AG09309 (cell line): Measurements from ENCODE around the gene DDX43.
A peak's percentile ranks its signal among the peaks of the same experiment; 100 is the strongest.

Experiments
- DNase-seq: peaks from one replicate; pipeline ENCODE4 v3.0.0-alpha.2; 2010; ENCODE audit warnings: low read depth
- H3K4me3 ChIP-seq: 2 replicates; pipeline ENCODE4 v1.5.1; 2011; ENCODE audit warnings: mild to moderate bottlenecking, low read depth, low read length, moderate library complexity; ENCODE audit not compliant: control insufficient read depth
- TF ChIP-seq, protein P1 (sequence below): IDR thresholded peaks from 2 replicates; pipeline ENCODE4 v1.5.1; 2011; ENCODE audit warnings: mild to moderate bottlenecking, low read depth, low read length, inconsistent platforms; ENCODE audit not compliant: insufficient read depth, control insufficient read depth; ENCODE audit errors: missing control alignments

The DDX43 gene

DNA sequence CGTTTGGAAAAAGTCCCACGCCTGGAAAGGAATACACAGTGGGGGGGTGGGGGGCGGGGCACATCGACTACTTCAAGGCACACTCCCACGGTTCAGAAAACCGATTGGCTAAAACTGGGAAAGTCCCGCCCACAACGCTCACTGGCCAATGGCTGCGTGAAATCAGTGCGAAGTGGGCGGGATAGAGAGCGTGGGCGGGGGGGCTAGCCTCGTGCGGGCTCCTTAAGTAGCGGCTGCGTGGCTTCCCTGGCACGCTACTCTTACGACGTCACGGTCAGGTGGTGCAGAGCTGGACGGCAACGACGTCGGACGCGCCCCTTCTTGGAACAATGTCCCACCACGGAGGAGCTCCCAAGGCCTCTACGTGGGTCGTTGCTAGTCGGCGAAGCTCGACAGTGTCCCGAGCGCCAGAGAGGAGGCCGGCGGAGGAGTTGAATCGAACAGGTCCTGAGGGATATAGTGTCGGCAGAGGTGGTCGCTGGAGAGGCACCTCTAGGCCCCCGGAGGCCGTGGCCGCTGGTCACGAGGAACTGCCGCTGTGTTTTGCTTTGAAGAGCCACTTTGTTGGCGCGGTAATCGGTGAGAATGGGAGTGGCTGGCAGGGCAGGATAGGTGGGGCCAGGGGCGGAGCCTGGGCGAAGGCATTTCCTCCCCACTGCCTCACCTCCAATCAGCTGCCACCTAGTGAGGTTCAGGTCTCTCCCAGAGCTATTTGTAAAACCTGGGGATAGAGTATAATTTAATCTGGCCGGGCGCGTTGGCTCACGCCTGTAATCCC is at the start of gene DDX43:
Gene DDX43, plus strand, starts transcription at position 252 of the 778 bp plus-strand sequence. Its CDS starts 78 bp downstream, at position 330.
- TF ChIP-seq, protein P1, sequence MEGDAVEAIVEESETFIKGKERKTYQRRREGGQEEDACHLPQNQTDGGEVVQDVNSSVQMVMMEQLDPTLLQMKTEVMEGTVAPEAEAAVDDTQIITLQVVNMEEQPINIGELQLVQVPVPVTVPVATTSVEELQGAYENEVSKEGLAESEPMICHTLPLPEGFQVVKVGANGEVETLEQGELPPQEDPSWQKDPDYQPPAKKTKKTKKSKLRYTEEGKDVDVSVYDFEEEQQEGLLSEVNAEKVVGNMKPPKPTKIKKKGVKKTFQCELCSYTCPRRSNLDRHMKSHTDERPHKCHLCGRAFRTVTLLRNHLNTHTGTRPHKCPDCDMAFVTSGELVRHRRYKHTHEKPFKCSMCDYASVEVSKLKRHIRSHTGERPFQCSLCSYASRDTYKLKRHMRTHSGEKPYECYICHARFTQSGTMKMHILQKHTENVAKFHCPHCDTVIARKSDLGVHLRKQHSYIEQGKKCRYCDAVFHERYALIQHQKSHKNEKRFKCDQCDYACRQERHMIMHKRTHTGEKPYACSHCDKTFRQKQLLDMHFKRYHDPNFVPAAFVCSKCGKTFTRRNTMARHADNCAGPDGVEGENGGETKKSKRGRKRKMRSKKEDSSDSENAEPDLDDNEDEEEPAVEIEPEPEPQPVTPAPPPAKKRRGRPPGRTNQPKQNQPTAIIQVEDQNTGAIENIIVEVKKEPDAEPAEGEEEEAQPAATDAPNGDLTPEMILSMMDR: no peak
- peak; percentile 31 for DNase-seq
- peak within 1 kb of the TSS; percentile 48 for H3K4me3 ChIP-seq

DNA sequence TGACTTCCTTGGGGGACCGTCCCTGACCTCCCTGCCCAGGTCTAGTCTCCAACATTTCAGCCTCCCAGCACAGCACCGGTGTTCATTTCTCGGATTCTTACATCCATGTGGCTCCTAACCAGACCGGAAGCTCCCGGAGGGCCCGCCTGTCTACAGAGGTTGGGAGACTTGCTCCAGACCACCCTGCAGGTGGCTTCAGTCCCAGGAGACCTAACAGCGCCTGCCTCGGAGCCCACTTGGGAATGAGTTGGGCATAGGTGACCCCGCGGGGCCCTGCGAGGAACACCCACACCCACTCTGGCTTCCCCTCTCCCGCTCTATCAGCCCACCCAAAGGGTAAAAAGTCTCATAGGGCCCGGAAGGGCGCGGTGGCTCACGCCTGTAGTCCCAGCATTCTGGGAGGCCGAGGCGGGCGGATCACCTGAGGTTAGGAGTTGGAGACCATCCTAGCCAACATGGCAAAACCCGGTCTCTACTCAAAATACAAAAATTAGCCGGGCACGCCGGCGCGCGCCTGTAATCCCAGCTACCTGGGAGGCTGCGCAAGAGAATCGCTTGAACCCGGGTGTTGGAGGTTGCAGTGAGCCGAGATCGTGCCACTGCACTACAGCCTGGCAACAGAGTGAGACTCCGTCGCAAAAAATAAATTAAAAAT is 46.0 kb upstream of the DDX43 start:
- DNase-seq: no peak
- TF ChIP-seq, protein P1: no peak
- H3K4me3 ChIP-seq: no peak overlapping the region

DNA sequence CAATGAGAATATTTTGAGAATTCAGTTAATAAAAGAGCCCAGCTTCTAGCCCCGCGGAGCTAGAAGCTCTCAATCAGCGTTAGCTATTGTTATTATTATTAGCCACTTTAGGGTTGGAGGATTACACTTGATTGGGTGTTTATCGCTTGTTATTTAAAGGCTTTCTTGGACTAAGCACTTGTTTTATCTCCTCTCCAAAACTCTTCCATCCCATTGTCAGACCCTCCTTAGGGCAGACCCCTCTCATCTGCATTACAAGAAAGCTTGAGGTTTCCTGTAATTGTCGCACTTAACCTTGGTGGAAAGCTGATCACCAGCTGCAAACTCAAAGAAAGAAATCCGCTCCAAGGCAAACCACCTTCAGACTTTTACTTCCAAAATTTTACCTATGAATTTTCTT is 45.3 kb upstream of the DDX43 start:
- no peak for DNase-seq
- TF ChIP-seq, protein P1: no peak
- H3K4me3 ChIP-seq: no peak overlapping the region

DNA sequence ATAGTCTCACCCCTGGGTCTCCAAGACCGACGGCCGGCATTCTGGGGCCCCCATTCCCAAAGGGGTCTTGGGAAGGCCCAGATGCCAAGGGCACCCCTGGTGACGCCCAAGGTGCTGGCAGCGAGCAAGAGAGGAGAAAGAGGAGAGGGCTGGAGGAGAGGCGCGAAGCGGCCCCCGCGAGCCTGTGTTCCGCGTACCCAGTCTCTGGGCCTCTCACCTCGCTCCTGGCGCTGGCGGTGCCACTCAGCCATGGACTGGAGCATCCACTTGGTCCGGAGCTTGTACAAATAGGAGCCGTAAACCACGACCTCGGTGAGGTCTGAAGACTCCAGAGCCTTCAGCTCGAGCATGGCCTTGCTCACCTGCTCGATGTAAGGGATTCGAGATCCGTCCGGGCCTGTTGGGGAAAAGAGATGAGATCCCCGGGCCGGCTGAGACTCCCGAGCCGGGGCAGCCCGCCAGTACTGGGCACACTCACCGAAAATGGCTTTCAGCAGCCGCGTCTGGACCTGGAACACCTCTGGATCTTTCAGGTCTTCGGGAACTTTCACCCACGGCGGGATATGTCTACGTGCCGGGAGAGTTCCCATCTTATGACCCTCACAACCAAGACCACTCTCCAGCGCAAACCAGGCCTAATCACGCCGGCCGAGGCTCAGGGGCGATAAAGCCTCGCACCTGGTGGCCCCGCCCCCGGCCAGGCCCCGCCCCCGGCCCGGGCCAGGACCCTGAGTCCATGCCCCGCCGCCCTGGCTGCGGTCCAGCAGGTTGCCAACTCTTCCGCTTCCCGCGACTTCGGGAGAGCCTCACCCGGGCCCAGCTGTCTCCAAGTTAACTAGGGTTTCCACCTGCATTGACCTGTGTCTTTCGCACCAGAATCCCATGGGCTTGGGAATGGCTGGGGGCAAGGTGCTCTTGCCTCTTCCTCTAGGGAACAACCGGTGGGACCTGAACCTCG is 40.7 kb upstream of the DDX43 start, which contains the start of gene DPPA5:
Gene DPPA5, minus strand, starts transcription at position 641 of the 958 bp plus-strand sequence. Its CDS starts 51 bp downstream, at position 590.
- no peak for DNase-seq
- TF ChIP-seq, protein P1: no peak
- H3K4me3 ChIP-seq: no peak within 1 kb of the TSS

DNA sequence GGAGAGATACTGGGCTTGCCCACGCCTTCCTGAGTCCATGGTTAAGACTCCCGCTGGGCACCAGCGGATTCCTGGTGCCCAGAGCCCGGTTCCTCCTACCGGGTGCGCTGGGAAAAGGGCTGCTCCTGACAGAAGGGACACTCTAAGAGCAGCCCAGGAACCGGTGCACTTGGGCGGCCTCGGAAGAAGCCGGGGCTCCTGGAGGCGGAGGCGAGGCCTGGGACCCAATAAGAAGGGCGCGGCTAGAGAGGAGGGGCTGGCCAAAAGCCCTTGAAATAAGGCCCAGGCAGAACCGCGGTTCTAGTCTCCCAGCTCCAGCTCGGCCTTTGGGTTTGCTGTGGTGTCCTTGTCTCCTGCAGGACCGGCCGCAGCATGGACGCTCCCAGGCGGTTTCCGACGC is 32.3 kb upstream of the DDX43 start, which contains the start of gene KHDC3L:
Gene KHDC3L, plus strand, starts transcription at position 301 of the 400 bp plus-strand sequence. Its CDS starts 72 bp downstream, at position 373.
- DNase-seq: no peak
- H3K4me3 ChIP-seq: no peak within 1 kb of the TSS
- TF ChIP-seq, protein P1: no peak

DNA sequence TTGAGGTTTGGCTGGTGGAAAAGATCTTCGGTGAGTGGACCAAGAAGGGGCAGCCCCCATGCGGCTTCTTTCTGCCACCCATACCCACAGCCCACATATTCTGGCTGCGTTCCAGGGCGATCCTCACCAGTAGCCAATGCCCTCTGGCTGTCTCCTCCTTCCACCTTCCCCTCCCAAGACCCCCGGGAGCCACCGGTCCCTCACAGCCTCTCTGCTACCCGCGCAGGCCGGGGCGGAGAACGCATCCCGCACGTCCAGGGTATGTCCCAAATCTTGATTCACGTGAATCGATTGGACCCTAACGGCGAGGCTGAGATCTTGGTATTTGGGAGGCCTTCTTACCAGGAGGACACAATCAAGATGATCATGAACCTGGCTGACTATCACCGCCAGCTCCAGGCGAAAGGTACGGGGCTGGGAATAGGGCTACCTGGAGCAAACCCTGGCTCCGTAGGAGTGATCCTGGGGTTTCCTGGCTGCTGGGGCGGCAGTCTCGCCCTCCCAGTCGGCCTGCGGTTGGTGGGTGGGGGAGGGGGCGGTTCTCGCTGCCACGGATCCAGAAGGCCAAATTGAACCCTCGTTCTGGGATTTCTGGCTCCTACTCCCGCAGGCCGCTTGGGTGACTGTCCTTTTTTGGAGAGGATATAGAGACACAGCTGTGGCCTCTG is 31.6 kb upstream of the DDX43 start:
- no peak for DNase-seq
- H3K4me3 ChIP-seq: no peak overlapping the region
- TF ChIP-seq, protein P1: no peak
